Neural crest cell (in vitro differentiated cells): Measurements from ENCODE around the gene BTNL2. TPM values are rescaled to one million over a fixed set of nuclear protein-coding genes. Genes with fewer than 3 reads are reported as not detected.
"Not testable (repeated sequence)": the region's sequence is repeated elsewhere in the genome, so short reads cannot be mapped to it uniquely, and the experiment has no call there.

ENCODE experiments used
- DNase-seq: peaks from one replicate; pipeline ENCODE4 v3.0.0; 2021; ENCODE audit warnings: low read depth, mixed read lengths, low spot score
- H3K27ac Mint-ChIP-seq: one replicate; pipeline ENCODE4 v1.8.0; 2021; ENCODE audit warnings: mild to moderate bottlenecking, mixed read lengths; ENCODE audit not compliant: unreplicated experiment
- H3K27me3 Mint-ChIP-seq: 2 replicates; pipeline ENCODE4 v1.8.0; 2021; ENCODE audit warnings: low read depth, mild to moderate bottlenecking, mixed read lengths
- H3K36me3 Mint-ChIP-seq: 2 replicates; pipeline ENCODE4 v1.8.0; 2021; ENCODE audit warnings: low read depth, mild to moderate bottlenecking, mixed read lengths
- H3K4me1 Mint-ChIP-seq: 2 replicates; pipeline ENCODE4 v1.8.0; 2021; ENCODE audit warnings: mixed read lengths
- H3K4me3 Mint-ChIP-seq: one replicate; pipeline ENCODE4 v1.8.0; 2021; ENCODE audit warnings: mild to moderate bottlenecking, mixed read lengths
- H3K9me3 Mint-ChIP-seq: 2 replicates; pipeline ENCODE4 v1.8.0; 2021; ENCODE audit warnings: mixed read lengths
- total RNA-seq: library from RNA; stranded (reverse); gene quantifications from 2 replicates; pipeline ENCODE4 v1.2.1, GENCODE V29; 2021
- TF ChIP-seq, protein P1 (sequence below): fragments of 200-600 bp; sonication (generic); conservative IDR thresholded peaks from 2 replicates; pipeline ENCODE4 v1.5.0; 2021; ENCODE audit warnings: antibody characterized with exemption, mild to moderate bottlenecking

BTNL2 gene
- total RNA-seq, 1 donor from 2014 or later: not detected

- no peak for DNase-seq
Measured at GRCh38 chr6:32436186-32436585, 29.2 kb upstream of the BTNL2 start.

DNA sequence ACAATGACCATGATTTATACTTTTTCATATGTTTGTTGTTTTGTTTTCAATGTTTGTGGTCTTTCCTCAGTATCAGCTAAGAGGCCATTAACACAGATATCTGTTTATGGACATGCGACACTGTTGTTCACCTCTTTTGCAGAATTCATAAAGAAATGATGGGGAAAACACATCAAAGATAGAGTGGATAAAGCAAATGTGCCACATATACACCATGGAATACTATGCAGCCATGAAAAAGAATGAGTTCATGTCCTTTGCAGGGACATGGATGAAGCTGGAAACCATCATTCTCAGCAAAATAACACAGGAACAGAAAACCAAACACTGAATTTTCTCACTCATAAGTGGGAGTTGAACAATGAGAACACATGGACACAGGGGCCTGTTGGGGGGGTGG, 27.0 kb upstream of the BTNL2 start:
- H3K4me1 Mint-ChIP-seq, H3K4me3 Mint-ChIP-seq, H3K9me3 Mint-ChIP-seq, H3K27ac Mint-ChIP-seq, H3K36me3 Mint-ChIP-seq, DNase-seq: not testable (repeated sequence)
- H3K27me3 Mint-ChIP-seq: peaks cover 28% of the 10 kb centered on the region

More at GRCh38 chr6:32436186-32436585, 29.2 kb upstream of the BTNL2 start:
- no peak overlapping the region for H3K4me3 Mint-ChIP-seq
- H3K36me3 Mint-ChIP-seq: no peaks in the 10 kb centered on the region
- no peak overlapping the region for H3K27ac Mint-ChIP-seq
- TF ChIP-seq, protein P1, sequence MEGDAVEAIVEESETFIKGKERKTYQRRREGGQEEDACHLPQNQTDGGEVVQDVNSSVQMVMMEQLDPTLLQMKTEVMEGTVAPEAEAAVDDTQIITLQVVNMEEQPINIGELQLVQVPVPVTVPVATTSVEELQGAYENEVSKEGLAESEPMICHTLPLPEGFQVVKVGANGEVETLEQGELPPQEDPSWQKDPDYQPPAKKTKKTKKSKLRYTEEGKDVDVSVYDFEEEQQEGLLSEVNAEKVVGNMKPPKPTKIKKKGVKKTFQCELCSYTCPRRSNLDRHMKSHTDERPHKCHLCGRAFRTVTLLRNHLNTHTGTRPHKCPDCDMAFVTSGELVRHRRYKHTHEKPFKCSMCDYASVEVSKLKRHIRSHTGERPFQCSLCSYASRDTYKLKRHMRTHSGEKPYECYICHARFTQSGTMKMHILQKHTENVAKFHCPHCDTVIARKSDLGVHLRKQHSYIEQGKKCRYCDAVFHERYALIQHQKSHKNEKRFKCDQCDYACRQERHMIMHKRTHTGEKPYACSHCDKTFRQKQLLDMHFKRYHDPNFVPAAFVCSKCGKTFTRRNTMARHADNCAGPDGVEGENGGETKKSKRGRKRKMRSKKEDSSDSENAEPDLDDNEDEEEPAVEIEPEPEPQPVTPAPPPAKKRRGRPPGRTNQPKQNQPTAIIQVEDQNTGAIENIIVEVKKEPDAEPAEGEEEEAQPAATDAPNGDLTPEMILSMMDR: no peak
- no peaks in the 10 kb centered on the region for H3K4me1 Mint-ChIP-seq
- H3K27me3 Mint-ChIP-seq: peaks cover 30% of the 10 kb centered on the region
- H3K9me3 Mint-ChIP-seq: peaks cover 5% of the 10 kb centered on the region

- Mint-ChIP-seq H3K36me3 (no peaks in the 10 kb centered on the region), H3K27ac (no peak overlapping the region), H3K9me3 (no peaks in the 10 kb centered on the region), H3K4me3 (no peak overlapping the region), H3K27me3 (peaks cover 26% of the 10 kb centered on the region), H3K4me1 (no peaks in the 10 kb centered on the region)
- DNase-seq: no peak
- TF ChIP-seq, protein P1: peak; percentile 82
Measured at GRCh38 chr6:32432050-32432450, 25.1 kb upstream of the BTNL2 start.

DNA sequence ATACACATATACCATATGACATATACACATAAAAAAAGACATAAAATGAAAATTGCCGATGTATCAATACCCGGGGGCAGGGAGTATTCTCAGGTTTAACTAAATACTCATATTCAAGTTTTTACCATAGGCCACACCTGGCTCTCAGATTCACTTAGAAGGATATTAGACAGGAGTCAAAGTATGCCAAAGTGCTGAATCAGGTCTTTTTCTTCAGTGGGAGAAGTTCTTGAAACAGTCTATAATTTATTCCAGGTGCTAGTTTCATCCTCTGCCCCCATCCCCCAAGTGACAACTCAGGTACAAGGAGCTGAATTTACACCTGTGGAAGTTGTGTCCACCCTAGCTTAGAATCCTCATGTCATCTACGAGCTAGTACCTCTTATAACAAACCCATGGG, 24.2 kb upstream of the BTNL2 start:
- Mint-ChIP-seq H3K4me1 (no peaks in the 10 kb centered on the region), H3K27me3 (peaks cover 26% of the 10 kb centered on the region)

GRCh38 chr6:32430179-32430578, 23.2 kb upstream of the BTNL2 start:
- H3K27me3 Mint-ChIP-seq: peaks cover 20% of the 10 kb centered on the region
- no peaks in the 10 kb centered on the region for H3K9me3 Mint-ChIP-seq

More for the DNA sequence above, 24.2 kb upstream of the BTNL2 start:
- DNase-seq: no peak
- no peak overlapping the region for H3K4me3 Mint-ChIP-seq
- TF ChIP-seq, protein P1: no peak
- H3K9me3 Mint-ChIP-seq: no peaks in the 10 kb centered on the region
- no peak overlapping the region for H3K27ac Mint-ChIP-seq
- H3K36me3 Mint-ChIP-seq: no peaks in the 10 kb centered on the region

GRCh38 chr6:32427934-32428474, 21.0 kb upstream of the BTNL2 start:
- Mint-ChIP-seq H3K27me3 (peaks cover 10% of the 10 kb centered on the region), H3K4me3 (no peak overlapping the region), H3K9me3 (no peaks in the 10 kb centered on the region), H3K27ac (no peak overlapping the region), H3K36me3 (no peaks in the 10 kb centered on the region), H3K4me1 (no peaks in the 10 kb centered on the region)
- DNase-seq: no peak
- TF ChIP-seq, protein P1: no peak

More at GRCh38 chr6:32430179-32430578, 23.2 kb upstream of the BTNL2 start:
- TF ChIP-seq, protein P1: no peak
- Mint-ChIP-seq H3K27ac (no peak overlapping the region), H3K4me1 (no peaks in the 10 kb centered on the region), H3K36me3 (no peaks in the 10 kb centered on the region), H3K4me3 (no peak overlapping the region)
- no peak for DNase-seq
